CD4-positive, alpha-beta T cell (primary cell): Measurements from ENCODE around the gene XYLT1. TPM values are rescaled to one million over a fixed set of nuclear protein-coding genes. Genes with fewer than 3 reads are reported as not detected.

Experiments
- ATAC-seq: fragments of 200-7000 bp; cut with Tn5 transposase; one replicate; pipeline ENCODE4 v1.10.0; 2022; ENCODE audit warnings: mild to moderate bottlenecking; ENCODE audit not compliant: poor library complexity
- CTCF ChIA-PET: fragments of 350-600 bp; sonication (Branson Sonifier 250); formaldehyde crosslinking; loops from one replicate; lab custom pipeline; 2021; ENCODE audit warnings: antibody characterized with exemption, inconsistent platforms; lab: Charles Lee
- POLR2A ChIA-PET: fragments of 350-600 bp; sonication (Branson Sonifier 250); formaldehyde crosslinking; loops from one replicate; lab custom pipeline; 2021; ENCODE audit warnings: antibody characterized with exemption, inconsistent platforms; lab: Charles Lee
- DNase-seq, 14 experiments: peaks; one replicate each; pipeline ENCODE4 v3.0.0-alpha.2; 2013 to 2020; ENCODE audit warnings: mixed read lengths in 2 of 14
- H3K27ac ChIP-seq, 2 donors: one replicate each; pipeline versions ENCODE4 v1.5.1 to v1.7.0; 2013; ENCODE audit warnings: low read length in 2 of 2, low read depth in 1 of 2, mild to moderate bottlenecking in 1 of 2
- H3K27me3 ChIP-seq, 2 experiments: 1 replicate in 1 of 2; 2 replicates in 1 of 2; pipeline versions ENCODE4 v1.6.1 to v1.7.0; 2013; ENCODE audit warnings: low read length in 2 of 2, control low read depth in 1 of 2, mild to moderate bottlenecking in 1 of 2, moderate library complexity in 1 of 2; ENCODE audit not compliant: insufficient read depth in 2 of 2, control insufficient read depth in 1 of 2
- H3K36me3 ChIP-seq: one replicate; pipeline ENCODE4 v1.6.1; 2013; ENCODE audit warnings: low read length, control low read depth; ENCODE audit not compliant: insufficient read depth
- H3K4me1 ChIP-seq: one replicate; pipeline ENCODE4 v1.6.1; 2013; ENCODE audit warnings: low read length, control low read depth; ENCODE audit not compliant: insufficient read depth
- H3K4me3 ChIP-seq: one replicate; pipeline ENCODE4 v1.5.1; 2013; ENCODE audit warnings: mild to moderate bottlenecking, low read length, moderate library complexity
- H3K9me3 ChIP-seq, 2 experiments: 1 replicate in 1 of 2; 2 replicates in 1 of 2; pipeline versions ENCODE4 v1.6.1 to v1.7.0; 2013; ENCODE audit warnings: low read length in 2 of 2, mild to moderate bottlenecking in 2 of 2, control low read depth in 1 of 2, moderate library complexity in 1 of 2; ENCODE audit not compliant: control insufficient read depth in 1 of 2, insufficient read depth in 1 of 2
- H3K27ac Mint-ChIP-seq: one replicate; pipeline ENCODE4 v1.8.0; 2020; ENCODE audit warnings: mixed read lengths
- H3K27me3 Mint-ChIP-seq: one replicate; pipeline ENCODE4 v1.8.0; 2021; ENCODE audit warnings: mixed read lengths
- H3K36me3 Mint-ChIP-seq: one replicate; pipeline ENCODE4 v1.8.0; 2021; ENCODE audit warnings: low read depth, mixed read lengths
- H3K4me1 Mint-ChIP-seq: one replicate; pipeline ENCODE4 v1.8.0; 2021; ENCODE audit warnings: low read depth, mixed read lengths
- H3K4me3 Mint-ChIP-seq: one replicate; pipeline ENCODE4 v1.8.0; 2020; ENCODE audit warnings: mild to moderate bottlenecking, mixed read lengths
- H3K9me3 Mint-ChIP-seq: one replicate; pipeline ENCODE4 v1.8.0; 2020; ENCODE audit warnings: mixed read lengths
- CTCF ChIP-seq: fragments of 200-600 bp; IDR thresholded peaks from one replicate; pipeline ENCODE4 v1.8.0; 2022; ENCODE audit warnings: antibody characterized with exemption, mild to moderate bottlenecking
- intact Hi-C, 2 experiments: fragments of 100-400 bp; cut with DNase I in 1 of 2; cut with micrococcal nuclease in 1 of 2; formaldehyde crosslinking; loops; one replicate each; pipeline versions ENCODE4 v1.15.1 to v1.9.0; 2023 to 2025; cut with DNase I, micrococcal nuclease
- total RNA-seq, 174 experiments: library from RNA in 2 of 174; stranded (reverse) in 2 of 174; gene quantifications; one replicate each; pipeline ENCODE4 v1.2.3 and lab custom pipeline; 2021 to 2026

Gene XYLT1
- total RNA-seq, 2 experiments from 2014 or later, result 26.0 to 27.1 TPM

DNA sequence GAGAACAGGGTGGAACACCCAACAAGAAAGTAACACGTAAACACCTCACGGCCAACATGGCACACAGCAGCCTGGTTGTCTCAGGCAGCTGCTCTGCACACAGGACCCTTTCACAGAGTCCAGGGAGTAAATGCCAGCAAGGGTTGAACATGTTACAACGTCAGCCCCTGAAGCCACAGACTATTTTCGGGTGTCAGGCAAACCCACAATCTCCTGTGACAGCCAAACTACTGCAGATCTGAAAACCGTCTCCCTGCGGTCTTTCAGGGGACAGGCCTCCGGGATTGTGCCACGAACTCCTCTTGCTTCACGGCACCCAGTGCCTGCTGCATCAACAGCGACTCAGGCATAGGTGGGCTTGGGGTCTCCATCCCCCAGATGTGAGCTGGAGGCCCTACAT is 127.7 kb downstream of the XYLT1 start:
- no peak overlapping the region for H3K4me3 ChIP-seq
- H3K9me3 ChIP-seq, result no peaks in the 10 kb centered on the region
- POLR2A ChIA-PET, result interaction anchor here (1.0 to 3.3 kb wide), 4 partner anchors 17 to 27 kb away, joined by 3 to 21 read pairs (median 5); no protein-coding TSS in a partner anchor

GRCh38 chr16:17342031-17342430 is 128.7 kb downstream of the XYLT1 start:
- no peak overlapping the region for H3K4me3 ChIP-seq
- H3K9me3 Mint-ChIP-seq, result no peaks in the 10 kb centered on the region
- ATAC-seq (no peak), DNase-seq (peak in 2 of 14 experiments; percentile 39 to 47)
- no peaks in the 10 kb centered on the region for H3K36me3 Mint-ChIP-seq
- no peaks in the 10 kb centered on the region for H3K27me3 ChIP-seq
- intact Hi-C loops, result loop anchor here in 1 of 2 experiments (2.0 to 5.0 kb wide), 2 partner anchors 19 to 125 kb away; no protein-coding TSS in a partner anchor
- H3K9me3 ChIP-seq, result no peaks in the 10 kb centered on the region
- TF ChIP-seq CTCF, result no peak
- H3K4me1 ChIP-seq, result peaks cover 62% of the 10 kb centered on the region
- ChIA-PET POLR2A (interaction anchor here (1.0 to 3.3 kb wide), 3 partner anchors 18 to 28 kb away, joined by 3 to 21 read pairs (median 6); no protein-coding TSS in a partner anchor), CTCF (interaction anchor here (1.2 kb wide), 1 partner anchor 22 kb away, joined by 4 read pairs; no protein-coding TSS in a partner anchor)
- H3K27me3 Mint-ChIP-seq, result no peaks in the 10 kb centered on the region
- peak overlapping the region; percentile 86 for H3K27ac Mint-ChIP-seq
- no peaks in the 10 kb centered on the region for H3K36me3 ChIP-seq
- peaks cover 83% of the 10 kb centered on the region for H3K4me1 Mint-ChIP-seq
- H3K27ac ChIP-seq, result no peak overlapping the region
- no peak overlapping the region for H3K4me3 Mint-ChIP-seq

More for the DNA sequence above, 127.7 kb downstream of the XYLT1 start:
- DNase-seq (peak in 11 of 14 experiments; percentile 6 to 76 (median 34)), ATAC-seq (peak; percentile 83)
- H3K27ac ChIP-seq, result no peak overlapping the region
- H3K36me3 Mint-ChIP-seq, result no peaks in the 10 kb centered on the region
- H3K4me1 ChIP-seq, result peaks cover 72% of the 10 kb centered on the region
- CTCF ChIA-PET, result interaction anchor here (0.8 to 1.2 kb wide), 2 partner anchors 20 to 21 kb away, joined by 4 read pairs; no protein-coding TSS in a partner anchor
- H3K27me3 Mint-ChIP-seq, result no peaks in the 10 kb centered on the region
- H3K4me1 Mint-ChIP-seq, result peaks cover 89% of the 10 kb centered on the region
- peak overlapping the region; percentile 86 for H3K27ac Mint-ChIP-seq
- peak overlapping the region; percentile 75 for H3K4me3 Mint-ChIP-seq
- intact Hi-C loops, result loop anchor here (1.0 to 5.0 kb wide), 4 partner anchors 16 to 124 kb away; no protein-coding TSS in a partner anchor
- H3K36me3 ChIP-seq, result no peaks in the 10 kb centered on the region
- TF ChIP-seq CTCF, result no peak
- no peaks in the 10 kb centered on the region for H3K27me3 ChIP-seq
- H3K9me3 Mint-ChIP-seq, result no peaks in the 10 kb centered on the region

- ATAC-seq (no peak), DNase-seq (no peak)
- no peak overlapping the region for H3K4me3 ChIP-seq
- peak overlapping the region; percentile 86 for H3K27ac Mint-ChIP-seq
- TF ChIP-seq CTCF, result no peak
- no peak overlapping the region for H3K4me3 Mint-ChIP-seq
- peaks cover 85% of the 10 kb centered on the region for H3K4me1 Mint-ChIP-seq
- H3K9me3 ChIP-seq, result no peaks in the 10 kb centered on the region
- H3K27me3 Mint-ChIP-seq, result no peaks in the 10 kb centered on the region
- H3K4me1 ChIP-seq, result peaks cover 50% of the 10 kb centered on the region
- intact Hi-C loops, result loop anchor here in 1 of 2 experiments (5.0 kb wide), 1 partner anchor 126 kb away; no protein-coding TSS in a partner anchor
- CTCF ChIA-PET, result no interaction called here
- no peaks in the 10 kb centered on the region for H3K36me3 Mint-ChIP-seq
- POLR2A ChIA-PET, result interaction anchor here (0.7 to 3.3 kb wide), 3 partner anchors 23 to 126 kb away, joined by 3 to 21 read pairs (median 3); no protein-coding TSS in a partner anchor
- no peaks in the 10 kb centered on the region for H3K9me3 Mint-ChIP-seq
- H3K36me3 ChIP-seq, result no peaks in the 10 kb centered on the region
- H3K27ac ChIP-seq, result peak overlapping the region in 1 of 2 donors; percentile 5
- no peaks in the 10 kb centered on the region for H3K27me3 ChIP-seq
These were observed 130.0 kb downstream of the XYLT1 start for GRCh38 chr16:17340804-17341203.
